GM23338 (cell line): ENCODE data around the gene UPK2. TPM values are rescaled to one million over a fixed set of nuclear protein-coding genes. Genes with fewer than 3 reads are reported as not detected.

Experiments
- ATAC-seq: fragments of 200-7000 bp; cut with Tn5 transposase; 3 replicates; pipeline ENCODE4 v1.9.1; 2020
- DNase-seq: peaks from one replicate; pipeline ENCODE4 v3.0.0-alpha.2; 2015; ENCODE audit warnings: low spot score
- H2AFZ ChIP-seq: fragments of 200-600 bp; sonication (generic); 2 replicates; pipeline ENCODE4 v1.8.0; 2016; ENCODE audit warnings: antibody characterized with exemption, mild to moderate bottlenecking, moderate library complexity
- H3F3A ChIP-seq: fragments of 200-600 bp; sonication (generic); replicated peaks from 2 replicates; pipeline ENCODE4 v1.8.0; 2017; ENCODE audit warnings: antibody characterized with exemption, mixed run types, low read depth
- H3K27ac ChIP-seq: fragments of 200-600 bp; sonication (generic); 2 replicates; pipeline ENCODE4 v1.6.1; 2016; ENCODE audit warnings: low read depth
- H3K27me3 ChIP-seq: fragments of 200-600 bp; sonication (generic); 2 replicates; pipeline ENCODE4 v1.8.0; 2016; ENCODE audit warnings: mild to moderate bottlenecking, mixed run types, moderate library complexity; ENCODE audit not compliant: insufficient read depth
- H3K36me3 ChIP-seq: fragments of 200-600 bp; sonication (generic); 2 replicates; pipeline ENCODE4 v1.8.0; 2016; ENCODE audit warnings: mild to moderate bottlenecking; ENCODE audit not compliant: insufficient read depth
- H3K4me1 ChIP-seq: fragments of 200-600 bp; sonication (generic); 2 replicates; pipeline ENCODE4 v1.8.0; 2016; ENCODE audit warnings: mild to moderate bottlenecking, moderate library complexity; ENCODE audit not compliant: insufficient read depth
- H3K4me2 ChIP-seq: fragments of 200-600 bp; sonication (generic); 2 replicates; pipeline ENCODE4 v1.7.1; 2017; ENCODE audit warnings: mixed run types
- H3K4me3 ChIP-seq: fragments of 200-600 bp; sonication (generic); 2 replicates; pipeline ENCODE4 v1.6.1; 2016; ENCODE audit warnings: mixed run types
- H3K79me2 ChIP-seq: fragments of 200-600 bp; sonication (generic); replicated peaks from 2 replicates; pipeline ENCODE4 v1.8.0; 2017; ENCODE audit warnings: mild to moderate bottlenecking; ENCODE audit not compliant: insufficient read depth
- H3K9me2 ChIP-seq: fragments of 200-600 bp; sonication (generic); 2 replicates; pipeline ENCODE4 v1.8.0; 2017; ENCODE audit not compliant: insufficient read depth
- H4K20me1 ChIP-seq: fragments of 200-600 bp; sonication (generic); replicated peaks from 2 replicates; pipeline ENCODE4 v1.8.0; 2017; ENCODE audit warnings: mild to moderate bottlenecking; ENCODE audit not compliant: insufficient read depth
- H3K27ac Mint-ChIP-seq: 2 replicates; pipeline ENCODE4 v1.8.0; 2020; ENCODE audit warnings: inconsistent platforms, mild to moderate bottlenecking, moderate library complexity, mixed read lengths
- H3K27me3 Mint-ChIP-seq: 3 replicates; pipeline ENCODE4 v1.8.0; 2022; ENCODE audit warnings: low read depth, mild to moderate bottlenecking, moderate library complexity, mixed read lengths, inconsistent platforms; ENCODE audit not compliant: insufficient read depth, poor library complexity
- H3K36me3 Mint-ChIP-seq: 3 replicates; pipeline ENCODE4 v1.8.0; 2021; ENCODE audit warnings: low read depth, mild to moderate bottlenecking, inconsistent platforms, moderate library complexity, mixed read lengths
- H3K4me1 Mint-ChIP-seq: 3 replicates; pipeline ENCODE4 v1.8.0; 2020; ENCODE audit warnings: mild to moderate bottlenecking, inconsistent platforms, mixed read lengths
- H3K4me3 Mint-ChIP-seq: 3 replicates; pipeline ENCODE4 v1.8.0; 2021; ENCODE audit warnings: moderate library complexity, mild to moderate bottlenecking, inconsistent platforms, mixed read lengths
- H3K9me3 Mint-ChIP-seq: 3 replicates; pipeline ENCODE4 v1.8.0; 2020; ENCODE audit warnings: moderate library complexity, mild to moderate bottlenecking, inconsistent platforms, mixed read lengths
- CREB1 ChIP-seq: fragments of 250-450 bp; sonication (Bioruptor Pico); IDR thresholded peaks from 2 replicates; pipeline ENCODE4 v1.5.0; 2020; ENCODE audit warnings: low read depth, mild to moderate bottlenecking, moderate library complexity
- EZH2 ChIP-seq: fragments of 200-600 bp; sonication (generic); IDR thresholded peaks from one replicate; pipeline ENCODE4 v1.8.0; 2017; ENCODE audit warnings: antibody characterized with exemption, mild to moderate bottlenecking, low read depth; ENCODE audit not compliant: unreplicated experiment
- EZH2phosphoT487 ChIP-seq: fragments of 200-600 bp; sonication (generic); IDR thresholded peaks from one replicate; pipeline ENCODE4 v1.8.1; 2018; ENCODE audit warnings: antibody characterized with exemption; ENCODE audit not compliant: unreplicated experiment
- JUNB ChIP-seq: IDR thresholded peaks from one replicate; pipeline ENCODE4 v1.6.1; 2016; ENCODE audit warnings: antibody characterized with exemption; ENCODE audit not compliant: unreplicated experiment
- NANOG ChIP-seq: IDR thresholded peaks from 2 replicates; pipeline ENCODE4 v1.6.1; 2016; ENCODE audit warnings: antibody characterized with exemption, borderline replicate concordance
- POLR2AphosphoS5 ChIP-seq: IDR thresholded peaks from 2 replicates; pipeline ENCODE4 v1.6.1; 2016; ENCODE audit warnings: antibody characterized with exemption, low read depth
- STAT1 ChIP-seq: IDR thresholded peaks from one replicate; pipeline ENCODE4 v1.6.1; 2016; ENCODE audit warnings: antibody characterized with exemption; ENCODE audit not compliant: unreplicated experiment
- ZNF114 ChIP-seq: fragments of 250-450 bp; sonication (Bioruptor Pico); IDR thresholded peaks from 2 replicates; pipeline ENCODE4 v1.5.0; 2020; ENCODE audit warnings: mild to moderate bottlenecking, moderate library complexity
- ZNF331 ChIP-seq: fragments of 250-450 bp; sonication (Bioruptor Pico); IDR thresholded peaks from 2 replicates; pipeline ENCODE4 v1.5.0; 2020; ENCODE audit warnings: low read depth, mild to moderate bottlenecking, moderate library complexity
- polyA plus RNA-seq: library from polyadenylated mRNA; unstranded; fragments of >200 nt; fragmentation: Nextera tagmentation; extraction: Ambion mirVana; gene quantifications from 2 replicates; pipeline ENCODE4 v1.2.1, GENCODE V29; 2016
- total RNA-seq: library from RNA; depleted of rRNA; stranded (reverse); fragments of >200 nt; shearing (Covaris generic); gene quantifications from 2 replicates; pipeline ENCODE4 v1.2.3, GENCODE V29; 2014
- TF ChIP-seq, protein P1 (sequence below): IDR thresholded peaks from one replicate; pipeline ENCODE4 v1.6.1; 2018; ENCODE audit warnings: antibody characterized with exemption; ENCODE audit not compliant: unreplicated experiment
- TF ChIP-seq, protein P2 (sequence below): fragments of 250-450 bp; sonication (Bioruptor Pico); IDR thresholded peaks from 2 replicates; pipeline ENCODE4 v1.5.0; 2020; ENCODE audit warnings: mild to moderate bottlenecking, moderate library complexity
- TF ChIP-seq, protein P3 (sequence below), 2 experiments: fragments of 200-600 bp in 1 of 2; sonication (generic) in 1 of 2; conservative IDR thresholded peaks; 2 replicates each; pipeline versions ENCODE4 v1.5.1 to v1.6.1; 2016 to 2017; ENCODE audit warnings: antibody characterized with exemption in 2 of 2, low read depth in 2 of 2, mild to moderate bottlenecking in 2 of 2, moderate library complexity in 1 of 2
- TF ChIP-seq, protein P4 (sequence below): IDR thresholded peaks from 2 replicates; pipeline ENCODE4 v1.6.1; 2016; ENCODE audit warnings: antibody characterized with exemption

The UPK2 gene
- total and polyA plus RNA-seq, 2 experiments from 2014 or later: 0.74 TPM; not detected in 1

DNA sequence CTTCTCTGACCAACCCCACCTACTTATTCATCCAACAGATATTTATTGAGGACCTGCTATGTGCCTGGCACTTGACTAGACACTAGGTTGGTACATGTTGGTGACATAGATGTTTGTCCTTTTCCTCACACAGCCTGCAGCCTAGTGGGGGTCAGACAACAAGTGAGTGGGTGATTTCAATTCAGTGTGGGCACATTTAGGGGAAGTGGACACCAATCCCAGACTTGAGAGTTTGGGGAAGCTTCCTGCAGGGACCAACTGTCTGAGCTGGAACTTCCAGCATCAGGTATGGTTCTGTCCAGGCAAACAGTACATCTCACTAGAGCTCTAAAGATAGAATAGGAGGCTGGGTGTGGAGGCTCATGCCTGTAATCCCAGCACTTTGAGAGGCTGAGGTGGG, 24.5 kb upstream of the UPK2 start:
- Histone ChIP-seq H3K4me2 (no peak overlapping the region), H3F3A (no peaks in the 10 kb centered on the region), H3K9me2 (no peaks in the 10 kb centered on the region), H3K79me2 (no peaks in the 10 kb centered on the region), H4K20me1 (no peaks in the 10 kb centered on the region), H3K36me3 (no peaks in the 10 kb centered on the region), H3K4me1 (peaks cover 19% of the 10 kb centered on the region), H3K4me3 (no peak overlapping the region), H3K27ac (no peak overlapping the region), H3K27me3 (peaks cover 12% of the 10 kb centered on the region), H2AFZ (no peak overlapping the region)
- no peak overlapping the region for H3K4me3 Mint-ChIP-seq
- peaks cover 33% of the 10 kb centered on the region for H3K4me1 Mint-ChIP-seq
- no peaks in the 10 kb centered on the region for H3K9me3 Mint-ChIP-seq
- DNase-seq: no peak
- no peak overlapping the region for H3K27ac Mint-ChIP-seq
- TF ChIP-seq JUNB (no peak), ZNF114 (no peak), POLR2AphosphoS5 (no peak), STAT1 (no peak), ZNF331 (no peak), CREB1 (CRISPR knock-in tag) (no peak), NANOG (no peak), EZH2phosphoT487 (no peak), EZH2 (no peak)
- TF ChIP-seq, protein P1, sequence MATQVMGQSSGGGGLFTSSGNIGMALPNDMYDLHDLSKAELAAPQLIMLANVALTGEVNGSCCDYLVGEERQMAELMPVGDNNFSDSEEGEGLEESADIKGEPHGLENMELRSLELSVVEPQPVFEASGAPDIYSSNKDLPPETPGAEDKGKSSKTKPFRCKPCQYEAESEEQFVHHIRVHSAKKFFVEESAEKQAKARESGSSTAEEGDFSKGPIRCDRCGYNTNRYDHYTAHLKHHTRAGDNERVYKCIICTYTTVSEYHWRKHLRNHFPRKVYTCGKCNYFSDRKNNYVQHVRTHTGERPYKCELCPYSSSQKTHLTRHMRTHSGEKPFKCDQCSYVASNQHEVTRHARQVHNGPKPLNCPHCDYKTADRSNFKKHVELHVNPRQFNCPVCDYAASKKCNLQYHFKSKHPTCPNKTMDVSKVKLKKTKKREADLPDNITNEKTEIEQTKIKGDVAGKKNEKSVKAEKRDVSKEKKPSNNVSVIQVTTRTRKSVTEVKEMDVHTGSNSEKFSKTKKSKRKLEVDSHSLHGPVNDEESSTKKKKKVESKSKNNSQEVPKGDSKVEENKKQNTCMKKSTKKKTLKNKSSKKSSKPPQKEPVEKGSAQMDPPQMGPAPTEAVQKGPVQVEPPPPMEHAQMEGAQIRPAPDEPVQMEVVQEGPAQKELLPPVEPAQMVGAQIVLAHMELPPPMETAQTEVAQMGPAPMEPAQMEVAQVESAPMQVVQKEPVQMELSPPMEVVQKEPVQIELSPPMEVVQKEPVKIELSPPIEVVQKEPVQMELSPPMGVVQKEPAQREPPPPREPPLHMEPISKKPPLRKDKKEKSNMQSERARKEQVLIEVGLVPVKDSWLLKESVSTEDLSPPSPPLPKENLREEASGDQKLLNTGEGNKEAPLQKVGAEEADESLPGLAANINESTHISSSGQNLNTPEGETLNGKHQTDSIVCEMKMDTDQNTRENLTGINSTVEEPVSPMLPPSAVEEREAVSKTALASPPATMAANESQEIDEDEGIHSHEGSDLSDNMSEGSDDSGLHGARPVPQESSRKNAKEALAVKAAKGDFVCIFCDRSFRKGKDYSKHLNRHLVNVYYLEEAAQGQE: no peak
- TF ChIP-seq, protein P2, sequence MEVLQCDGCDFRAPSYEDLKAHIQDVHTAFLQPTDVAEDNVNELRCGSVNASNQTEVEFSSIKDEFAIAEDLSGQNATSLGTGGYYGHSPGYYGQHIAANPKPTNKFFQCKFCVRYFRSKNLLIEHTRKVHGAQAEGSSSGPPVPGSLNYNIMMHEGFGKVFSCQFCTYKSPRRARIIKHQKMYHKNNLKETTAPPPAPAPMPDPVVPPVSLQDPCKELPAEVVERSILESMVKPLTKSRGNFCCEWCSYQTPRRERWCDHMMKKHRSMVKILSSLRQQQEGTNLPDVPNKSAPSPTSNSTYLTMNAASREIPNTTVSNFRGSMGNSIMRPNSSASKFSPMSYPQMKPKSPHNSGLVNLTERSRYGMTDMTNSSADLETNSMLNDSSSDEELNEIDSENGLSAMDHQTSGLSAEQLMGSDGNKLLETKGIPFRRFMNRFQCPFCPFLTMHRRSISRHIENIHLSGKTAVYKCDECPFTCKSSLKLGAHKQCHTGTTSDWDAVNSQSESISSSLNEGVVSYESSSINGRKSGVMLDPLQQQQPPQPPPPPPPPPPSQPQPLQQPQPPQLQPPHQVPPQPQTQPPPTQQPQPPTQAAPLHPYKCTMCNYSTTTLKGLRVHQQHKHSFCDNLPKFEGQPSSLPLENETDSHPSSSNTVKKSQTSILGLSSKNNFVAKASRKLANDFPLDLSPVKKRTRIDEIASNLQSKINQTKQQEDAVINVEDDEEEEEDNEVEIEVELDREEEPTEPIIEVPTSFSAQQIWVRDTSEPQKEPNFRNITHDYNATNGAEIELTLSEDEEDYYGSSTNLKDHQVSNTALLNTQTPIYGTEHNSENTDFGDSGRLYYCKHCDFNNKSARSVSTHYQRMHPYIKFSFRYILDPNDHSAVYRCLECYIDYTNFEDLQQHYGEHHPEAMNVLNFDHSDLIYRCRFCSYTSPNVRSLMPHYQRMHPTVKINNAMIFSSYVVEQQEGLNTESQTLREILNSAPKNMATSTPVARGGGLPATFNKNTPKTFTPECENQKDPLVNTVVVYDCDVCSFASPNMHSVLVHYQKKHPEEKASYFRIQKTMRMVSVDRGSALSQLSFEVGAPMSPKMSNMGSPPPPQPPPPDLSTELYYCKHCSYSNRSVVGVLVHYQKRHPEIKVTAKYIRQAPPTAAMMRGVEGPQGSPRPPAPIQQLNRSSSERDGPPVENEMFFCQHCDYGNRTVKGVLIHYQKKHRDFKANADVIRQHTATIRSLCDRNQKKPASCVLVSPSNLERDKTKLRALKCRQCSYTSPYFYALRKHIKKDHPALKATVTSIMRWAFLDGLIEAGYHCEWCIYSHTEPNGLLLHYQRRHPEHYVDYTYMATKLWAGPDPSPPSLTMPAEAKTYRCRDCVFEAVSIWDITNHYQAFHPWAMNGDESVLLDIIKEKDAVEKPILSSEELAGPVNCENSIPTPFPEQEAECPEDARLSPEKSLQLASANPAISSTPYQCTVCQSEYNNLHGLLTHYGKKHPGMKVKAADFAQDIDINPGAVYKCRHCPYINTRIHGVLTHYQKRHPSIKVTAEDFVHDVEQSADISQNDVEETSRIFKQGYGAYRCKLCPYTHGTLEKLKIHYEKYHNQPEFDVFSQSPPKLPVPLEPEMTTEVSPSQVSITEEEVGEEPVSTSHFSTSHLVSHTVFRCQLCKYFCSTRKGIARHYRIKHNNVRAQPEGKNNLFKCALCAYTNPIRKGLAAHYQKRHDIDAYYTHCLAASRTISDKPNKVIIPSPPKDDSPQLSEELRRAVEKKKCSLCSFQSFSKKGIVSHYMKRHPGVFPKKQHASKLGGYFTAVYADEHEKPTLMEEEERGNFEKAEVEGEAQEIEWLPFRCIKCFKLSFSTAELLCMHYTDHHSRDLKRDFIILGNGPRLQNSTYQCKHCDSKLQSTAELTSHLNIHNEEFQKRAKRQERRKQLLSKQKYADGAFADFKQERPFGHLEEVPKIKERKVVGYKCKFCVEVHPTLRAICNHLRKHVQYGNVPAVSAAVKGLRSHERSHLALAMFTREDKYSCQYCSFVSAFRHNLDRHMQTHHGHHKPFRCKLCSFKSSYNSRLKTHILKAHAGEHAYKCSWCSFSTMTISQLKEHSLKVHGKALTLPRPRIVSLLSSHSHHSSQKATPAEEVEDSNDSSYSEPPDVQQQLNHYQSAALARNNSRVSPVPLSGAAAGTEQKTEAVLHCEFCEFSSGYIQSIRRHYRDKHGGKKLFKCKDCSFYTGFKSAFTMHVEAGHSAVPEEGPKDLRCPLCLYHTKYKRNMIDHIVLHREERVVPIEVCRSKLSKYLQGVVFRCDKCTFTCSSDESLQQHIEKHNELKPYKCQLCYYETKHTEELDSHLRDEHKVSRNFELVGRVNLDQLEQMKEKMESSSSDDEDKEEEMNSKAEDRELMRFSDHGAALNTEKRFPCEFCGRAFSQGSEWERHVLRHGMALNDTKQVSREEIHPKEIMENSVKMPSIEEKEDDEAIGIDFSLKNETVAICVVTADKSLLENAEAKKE (CRISPR knock-in tag): no peak
- TF ChIP-seq, protein P3, sequence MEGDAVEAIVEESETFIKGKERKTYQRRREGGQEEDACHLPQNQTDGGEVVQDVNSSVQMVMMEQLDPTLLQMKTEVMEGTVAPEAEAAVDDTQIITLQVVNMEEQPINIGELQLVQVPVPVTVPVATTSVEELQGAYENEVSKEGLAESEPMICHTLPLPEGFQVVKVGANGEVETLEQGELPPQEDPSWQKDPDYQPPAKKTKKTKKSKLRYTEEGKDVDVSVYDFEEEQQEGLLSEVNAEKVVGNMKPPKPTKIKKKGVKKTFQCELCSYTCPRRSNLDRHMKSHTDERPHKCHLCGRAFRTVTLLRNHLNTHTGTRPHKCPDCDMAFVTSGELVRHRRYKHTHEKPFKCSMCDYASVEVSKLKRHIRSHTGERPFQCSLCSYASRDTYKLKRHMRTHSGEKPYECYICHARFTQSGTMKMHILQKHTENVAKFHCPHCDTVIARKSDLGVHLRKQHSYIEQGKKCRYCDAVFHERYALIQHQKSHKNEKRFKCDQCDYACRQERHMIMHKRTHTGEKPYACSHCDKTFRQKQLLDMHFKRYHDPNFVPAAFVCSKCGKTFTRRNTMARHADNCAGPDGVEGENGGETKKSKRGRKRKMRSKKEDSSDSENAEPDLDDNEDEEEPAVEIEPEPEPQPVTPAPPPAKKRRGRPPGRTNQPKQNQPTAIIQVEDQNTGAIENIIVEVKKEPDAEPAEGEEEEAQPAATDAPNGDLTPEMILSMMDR (conservative IDR thresholded peaks at IDR 0.05; ENCODE audit: low read depth in 2 of 2): no peak
- TF ChIP-seq, protein P4, sequence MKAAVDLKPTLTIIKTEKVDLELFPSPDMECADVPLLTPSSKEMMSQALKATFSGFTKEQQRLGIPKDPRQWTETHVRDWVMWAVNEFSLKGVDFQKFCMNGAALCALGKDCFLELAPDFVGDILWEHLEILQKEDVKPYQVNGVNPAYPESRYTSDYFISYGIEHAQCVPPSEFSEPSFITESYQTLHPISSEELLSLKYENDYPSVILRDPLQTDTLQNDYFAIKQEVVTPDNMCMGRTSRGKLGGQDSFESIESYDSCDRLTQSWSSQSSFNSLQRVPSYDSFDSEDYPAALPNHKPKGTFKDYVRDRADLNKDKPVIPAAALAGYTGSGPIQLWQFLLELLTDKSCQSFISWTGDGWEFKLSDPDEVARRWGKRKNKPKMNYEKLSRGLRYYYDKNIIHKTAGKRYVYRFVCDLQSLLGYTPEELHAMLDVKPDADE: no peak
- no peak for ATAC-seq
- H3K27me3 Mint-ChIP-seq: peaks cover 23% of the 10 kb centered on the region
- H3K36me3 Mint-ChIP-seq: no peaks in the 10 kb centered on the region; the same call in 2 of the 3 replicates
